NCI-H146 treated with DMSO at 0.1 percent for 48 hours (cell line): ENCODE measurements around the gene ALKBH8.

Source experiments
- DNase-seq: peaks from one replicate; lab custom pipeline; 2025; ENCODE audit not compliant: unreplicated experiment; lab: John Stamatoyannopoulos, UW

Gene ALKBH8, protein sequence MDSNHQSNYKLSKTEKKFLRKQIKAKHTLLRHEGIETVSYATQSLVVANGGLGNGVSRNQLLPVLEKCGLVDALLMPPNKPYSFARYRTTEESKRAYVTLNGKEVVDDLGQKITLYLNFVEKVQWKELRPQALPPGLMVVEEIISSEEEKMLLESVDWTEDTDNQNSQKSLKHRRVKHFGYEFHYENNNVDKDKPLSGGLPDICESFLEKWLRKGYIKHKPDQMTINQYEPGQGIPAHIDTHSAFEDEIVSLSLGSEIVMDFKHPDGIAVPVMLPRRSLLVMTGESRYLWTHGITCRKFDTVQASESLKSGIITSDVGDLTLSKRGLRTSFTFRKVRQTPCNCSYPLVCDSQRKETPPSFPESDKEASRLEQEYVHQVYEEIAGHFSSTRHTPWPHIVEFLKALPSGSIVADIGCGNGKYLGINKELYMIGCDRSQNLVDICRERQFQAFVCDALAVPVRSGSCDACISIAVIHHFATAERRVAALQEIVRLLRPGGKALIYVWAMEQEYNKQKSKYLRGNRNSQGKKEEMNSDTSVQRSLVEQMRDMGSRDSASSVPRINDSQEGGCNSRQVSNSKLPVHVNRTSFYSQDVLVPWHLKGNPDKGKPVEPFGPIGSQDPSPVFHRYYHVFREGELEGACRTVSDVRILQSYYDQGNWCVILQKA

DNA sequence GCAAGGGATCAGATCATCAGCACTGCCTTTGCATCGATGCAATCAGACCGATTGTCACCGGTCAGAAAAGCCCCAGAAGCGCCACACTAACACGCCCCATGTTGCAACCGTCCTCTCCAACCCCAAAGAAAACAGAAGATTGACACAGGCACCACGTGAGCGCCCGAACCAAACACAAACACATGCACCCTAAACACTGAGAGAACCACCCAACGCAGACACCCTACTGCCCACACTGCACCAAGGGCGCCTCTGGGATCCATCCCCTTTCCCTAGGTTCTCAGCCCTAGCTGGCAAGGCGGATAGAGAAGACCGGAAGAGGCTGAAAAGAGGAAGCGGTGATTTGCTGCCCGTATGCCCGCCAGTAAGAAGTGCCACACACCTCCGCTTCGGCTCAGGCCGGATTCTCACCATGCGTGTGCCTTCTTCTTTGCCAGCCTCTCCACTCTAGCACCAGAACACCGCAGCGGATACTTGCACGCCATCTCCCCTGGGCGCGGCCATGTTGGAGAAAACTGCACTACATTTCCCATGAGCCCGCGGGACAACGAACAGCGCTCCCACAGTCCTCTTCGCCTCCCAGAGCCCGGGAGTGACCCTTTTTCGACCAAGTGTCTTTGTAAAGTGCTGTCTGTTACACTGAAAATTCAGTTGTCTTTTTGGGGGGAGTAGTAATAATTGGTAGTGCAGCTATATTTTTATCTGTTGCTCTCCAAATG, at the start of gene ALKBH8:
TSS of gene ALKBH8 (minus strand) at position 517 of the 719 bp plus-strand sequence. CDS start 4,842 bp downstream, outside the sequence.
- DNase-seq: peak; percentile 67

DNA sequence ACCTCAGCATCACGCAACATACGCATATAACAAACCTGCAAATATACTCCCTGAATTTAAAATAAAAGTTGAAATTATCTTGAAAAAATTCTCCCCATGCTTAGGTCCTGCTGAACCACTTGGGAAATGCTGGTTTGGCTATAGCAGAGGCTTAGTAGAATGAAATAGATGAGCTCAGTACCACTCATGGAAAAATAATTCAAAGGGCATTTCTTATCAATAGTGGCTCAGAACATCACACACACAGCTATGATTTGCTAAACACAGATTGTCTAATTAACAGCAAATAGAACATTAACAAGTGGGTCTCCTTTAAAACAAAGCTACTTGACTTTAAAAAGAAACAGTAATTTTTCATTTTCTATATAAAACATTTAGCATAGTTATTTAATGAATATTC, 46.9 kb upstream of the ALKBH8 start:
- DNase-seq: no peak

DNA sequence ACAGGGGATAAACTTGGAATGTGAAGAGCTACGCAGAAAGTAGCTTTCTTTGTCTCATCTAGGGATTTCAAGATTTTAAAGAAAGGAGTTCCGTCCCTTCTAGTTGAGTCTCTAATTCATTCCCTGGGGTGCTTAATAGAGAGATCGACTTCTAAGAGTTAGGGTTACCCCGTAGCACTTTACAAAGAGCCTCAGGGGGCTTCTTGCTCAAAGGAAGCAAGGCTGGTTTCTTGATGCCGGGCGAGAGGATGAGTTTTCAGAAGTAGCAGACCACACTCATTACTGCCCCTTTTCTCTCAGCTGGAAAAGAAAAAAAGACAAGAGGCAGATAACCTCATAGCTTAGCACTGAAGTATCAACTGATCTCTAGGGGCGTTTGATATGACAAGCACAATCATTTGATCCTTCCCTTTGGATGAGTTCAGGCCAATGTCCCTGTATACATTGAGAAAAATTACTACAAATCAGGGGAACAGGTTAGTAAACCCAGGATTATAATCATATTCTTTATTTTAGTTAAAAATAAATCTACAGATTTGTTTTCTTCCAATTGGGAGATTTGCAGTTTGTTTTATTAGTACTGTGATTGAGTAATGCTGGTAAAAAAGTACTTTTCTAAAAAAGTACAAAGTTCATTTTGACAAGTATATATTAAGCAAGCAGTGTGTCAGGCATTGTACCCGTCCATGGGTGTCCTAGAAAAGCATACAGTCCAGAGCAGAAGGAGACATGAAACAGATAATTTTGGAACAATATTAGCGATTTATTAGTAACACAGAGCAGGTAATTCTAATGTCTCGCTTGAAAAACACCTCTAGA, 44.1 kb upstream of the ALKBH8 start:
- DNase-seq: no peak

DNA sequence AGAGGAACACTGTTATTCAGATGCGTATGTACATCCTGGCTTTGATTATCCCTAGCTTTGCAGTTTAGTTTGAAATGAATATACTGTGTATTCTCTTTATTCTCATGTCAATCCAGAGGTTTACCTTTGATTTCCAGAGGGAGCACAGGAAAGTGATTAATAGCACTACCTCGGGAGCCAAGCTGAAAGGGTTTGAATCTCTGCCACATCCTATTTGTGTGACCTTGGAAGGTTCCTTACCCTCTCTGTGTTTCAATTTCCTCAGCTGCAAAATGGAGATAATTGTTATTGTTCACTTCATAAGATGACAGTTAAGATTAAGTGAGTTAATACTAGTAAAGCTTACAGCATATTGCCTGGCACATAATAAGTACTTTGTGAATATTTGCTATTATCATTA, 43.3 kb upstream of the ALKBH8 start:
- DNase-seq: no peak

DNA sequence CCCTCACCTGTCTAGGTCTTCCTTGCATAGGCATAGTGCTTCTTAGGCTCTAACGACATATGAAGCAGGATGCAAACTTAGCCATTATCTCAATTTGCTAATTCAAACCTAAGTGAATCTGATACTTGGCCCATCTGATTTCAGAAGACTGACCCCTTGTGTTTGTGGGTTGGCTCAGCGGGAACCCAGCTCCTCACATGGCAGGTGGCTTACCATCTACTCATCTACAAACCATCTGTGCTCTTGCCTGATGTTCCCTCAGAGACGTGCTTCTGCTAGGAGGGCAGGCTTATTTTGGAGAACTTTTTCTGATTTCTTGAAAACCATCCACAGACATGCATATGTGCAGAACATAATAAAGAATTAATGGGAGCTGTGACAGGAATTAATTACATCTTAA, 40.6 kb upstream of the ALKBH8 start:
- no peak for DNase-seq

DNA sequence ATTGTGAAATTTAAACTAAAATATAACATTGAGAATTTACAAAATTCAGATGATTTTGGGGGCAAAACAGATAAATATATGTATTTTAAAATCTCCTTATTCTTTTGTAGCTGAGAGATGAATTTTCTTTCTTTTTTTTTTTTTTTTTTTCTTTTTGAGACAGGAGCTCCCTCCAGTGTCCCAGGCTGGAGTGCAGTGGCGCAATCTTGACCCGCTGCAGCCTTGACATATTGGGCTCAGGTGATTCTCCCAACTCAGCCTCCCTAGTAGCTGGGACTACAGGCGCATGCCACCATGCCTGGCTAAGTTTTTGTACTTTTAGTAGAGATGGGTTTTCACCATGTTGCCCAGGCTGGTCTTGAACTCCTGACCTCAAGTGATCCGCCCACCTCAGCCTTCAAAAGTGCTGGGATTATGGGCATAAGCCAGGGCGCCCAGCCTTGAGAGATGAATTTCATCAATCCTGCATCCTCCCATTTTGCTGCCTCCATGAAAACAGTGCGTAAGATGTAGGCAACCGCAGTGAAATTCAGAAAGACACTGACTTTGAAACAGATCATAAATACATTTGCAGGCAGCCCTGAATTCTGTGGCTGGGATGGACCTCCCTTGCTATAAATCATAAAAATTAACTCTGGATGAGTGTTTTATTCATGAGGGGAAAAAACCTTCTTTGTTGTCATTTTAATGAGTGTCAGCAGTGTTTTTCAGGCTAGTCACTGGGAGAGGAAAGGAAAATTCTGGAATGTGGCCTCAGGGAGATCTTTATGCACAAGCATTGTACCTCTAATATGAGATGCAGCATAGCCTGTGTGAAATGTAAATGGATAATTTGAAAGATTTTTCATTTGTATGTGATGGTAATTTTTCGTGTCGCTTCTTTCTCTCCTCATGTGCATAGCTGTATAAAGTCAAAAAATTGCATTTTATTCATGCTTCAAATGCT, 39.8 kb upstream of the ALKBH8 start:
- DNase-seq: no peak

DNA sequence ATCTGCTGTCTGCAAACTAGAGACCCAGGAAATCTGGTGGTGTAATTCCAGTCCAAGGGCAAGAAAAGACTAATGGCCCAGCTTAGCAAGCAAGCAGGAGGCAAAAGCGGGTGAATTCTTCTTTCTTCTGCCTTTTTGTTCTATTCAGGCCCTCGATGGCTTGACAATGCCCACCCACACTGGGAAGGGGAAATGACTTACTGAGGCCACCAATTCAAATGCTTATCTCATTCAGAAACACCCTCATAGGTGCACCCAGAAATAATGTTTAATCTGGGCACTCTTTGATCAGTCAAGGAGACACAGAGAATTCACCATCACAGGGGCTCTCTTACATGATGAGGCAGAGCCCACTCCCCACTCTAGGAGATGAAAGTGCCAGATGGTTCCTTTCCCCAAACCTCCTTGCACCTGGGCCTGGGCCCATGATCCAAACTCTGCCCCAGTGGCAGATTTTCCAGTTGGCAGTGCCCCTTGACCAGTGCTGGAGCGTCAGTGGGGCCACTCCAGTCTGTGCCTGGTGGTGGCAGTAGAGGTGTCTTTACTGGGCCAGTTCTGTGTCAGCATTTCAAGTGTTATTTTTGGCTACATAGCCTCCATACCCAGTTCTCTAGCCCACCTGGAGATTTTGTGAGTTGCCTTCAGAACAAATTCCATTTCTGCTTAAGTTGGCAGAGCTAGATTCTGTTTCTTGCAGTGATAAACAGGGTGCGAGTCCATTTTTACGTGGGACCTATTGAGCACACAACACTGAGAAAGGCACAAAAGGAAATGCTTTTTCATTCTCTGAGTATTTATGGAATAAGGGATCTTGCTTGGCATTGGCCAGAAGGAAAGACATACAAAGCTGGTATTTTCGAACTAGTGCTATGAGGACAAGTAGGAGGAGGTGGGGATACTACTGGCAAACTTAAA, 32.9 kb upstream of the ALKBH8 start:
- no peak for DNase-seq

DNA sequence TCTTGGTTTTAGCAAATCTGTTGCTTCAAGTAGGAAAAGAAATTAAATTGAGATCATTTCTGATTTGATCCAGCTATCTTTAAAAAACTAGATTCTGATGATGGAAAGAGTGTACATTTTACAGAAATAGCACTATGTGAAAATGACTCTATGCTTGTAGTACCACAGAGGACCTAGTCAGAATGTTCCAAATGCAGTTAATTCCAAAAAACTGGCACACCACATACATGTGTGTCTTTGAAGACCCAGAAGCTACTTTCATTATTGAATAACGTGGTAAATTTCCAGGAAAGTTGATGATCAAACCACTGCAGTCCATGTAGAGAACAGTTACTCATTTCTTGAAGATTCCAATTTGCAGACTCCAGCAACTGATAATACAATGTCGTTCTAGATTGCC, 29.2 kb upstream of the ALKBH8 start:
- DNase-seq: no peak

DNA sequence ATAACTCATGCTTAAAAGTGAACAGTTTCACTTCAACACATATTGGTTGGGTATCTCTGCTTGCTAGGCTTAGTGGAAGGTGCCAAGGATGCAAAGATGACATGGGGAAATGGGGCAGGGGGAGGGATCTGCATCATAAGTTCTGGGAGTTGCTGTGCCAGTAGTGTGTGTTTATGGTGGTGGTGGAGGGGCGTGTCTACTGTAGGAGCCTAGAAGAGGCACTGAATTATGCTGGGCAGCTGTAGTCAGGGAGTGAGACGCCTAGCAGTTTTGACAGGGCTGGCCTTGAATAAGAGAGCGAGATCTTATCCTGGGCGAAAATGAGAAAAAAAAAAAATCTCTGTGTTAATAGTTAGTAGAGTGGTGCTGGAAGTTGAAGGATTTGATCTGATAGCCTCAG, 28.4 kb upstream of the ALKBH8 start:
- no peak for DNase-seq

DNA sequence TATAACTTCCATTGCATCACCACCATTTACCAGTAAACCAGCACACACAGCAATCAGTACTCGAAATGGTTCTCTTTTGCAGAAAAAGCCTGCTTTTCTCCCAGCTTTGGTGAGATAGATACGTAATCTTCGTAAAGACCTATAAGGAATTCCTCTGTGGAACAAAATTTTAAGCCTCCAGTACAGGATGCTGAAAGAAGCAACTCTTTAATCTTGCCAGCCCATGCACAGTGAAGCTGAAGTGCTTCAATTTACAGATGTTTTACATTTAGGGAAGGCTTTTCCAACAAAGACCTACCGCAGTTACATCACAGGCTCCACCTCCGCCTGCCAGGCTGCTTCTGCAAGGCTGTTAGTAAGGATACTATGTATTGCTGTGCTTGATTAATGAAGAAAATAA, 27.3 kb upstream of the ALKBH8 start:
- no peak for DNase-seq

DNA sequence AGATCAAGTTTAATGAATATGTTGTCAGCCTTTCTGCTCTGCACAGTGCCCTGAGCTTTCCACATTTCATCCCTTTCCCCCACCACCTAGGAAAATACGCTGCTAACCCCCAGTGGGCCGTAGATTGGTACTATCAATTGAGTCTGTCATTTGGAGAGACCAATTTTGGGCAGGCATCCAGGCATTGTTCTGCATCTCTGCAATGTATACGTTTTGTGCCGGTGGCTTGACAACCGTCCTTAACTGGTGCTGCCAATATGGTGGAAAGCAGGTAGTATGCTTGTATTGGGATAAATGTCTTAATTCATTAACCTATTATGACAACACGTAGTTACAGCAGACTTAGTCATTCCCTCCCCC, 26.7 kb upstream of the ALKBH8 start:
- DNase-seq: no peak

DNA sequence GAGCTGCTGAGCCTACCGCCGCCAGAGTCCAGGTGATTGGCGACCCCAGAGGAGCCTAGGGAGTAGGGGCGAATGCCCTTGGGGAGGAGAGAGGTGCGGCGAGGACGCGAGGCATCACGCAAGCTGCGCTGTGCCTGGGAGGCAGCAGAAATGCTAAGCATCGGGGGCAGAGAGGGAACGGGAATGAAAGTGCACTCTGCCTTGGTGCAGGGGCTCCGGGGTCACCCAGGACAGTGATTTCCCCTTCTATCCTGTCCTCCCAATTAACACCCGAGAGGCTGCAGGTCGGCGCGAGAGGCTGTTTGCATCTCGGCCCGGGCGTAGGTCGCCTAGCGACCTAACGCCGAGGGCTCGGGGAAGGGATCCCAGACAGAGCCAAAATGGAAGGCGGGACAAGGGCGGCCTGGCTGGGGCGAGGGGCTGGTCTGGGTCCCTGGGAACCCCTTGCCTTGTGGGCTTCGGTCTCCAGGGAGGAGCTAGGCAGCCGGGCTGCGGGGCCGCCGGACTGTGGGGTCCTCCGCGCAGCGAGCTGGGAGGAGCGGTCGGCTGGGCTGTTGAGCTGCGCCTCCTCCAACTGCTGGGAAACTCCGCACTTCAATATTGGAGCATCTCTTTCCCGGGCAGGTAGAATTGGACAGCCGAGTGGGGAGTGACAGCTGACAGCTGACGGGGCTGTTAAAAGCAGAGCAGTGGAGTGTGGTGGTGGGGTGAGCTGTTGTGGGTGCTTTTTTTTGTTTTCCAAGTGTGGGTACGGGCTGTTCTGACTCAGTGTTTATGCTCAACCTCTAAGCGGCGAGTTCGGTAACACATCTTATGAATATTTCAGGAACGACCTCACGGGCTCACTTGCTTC, 26.1 kb upstream of the ALKBH8 start:
- no peak for DNase-seq

DNA sequence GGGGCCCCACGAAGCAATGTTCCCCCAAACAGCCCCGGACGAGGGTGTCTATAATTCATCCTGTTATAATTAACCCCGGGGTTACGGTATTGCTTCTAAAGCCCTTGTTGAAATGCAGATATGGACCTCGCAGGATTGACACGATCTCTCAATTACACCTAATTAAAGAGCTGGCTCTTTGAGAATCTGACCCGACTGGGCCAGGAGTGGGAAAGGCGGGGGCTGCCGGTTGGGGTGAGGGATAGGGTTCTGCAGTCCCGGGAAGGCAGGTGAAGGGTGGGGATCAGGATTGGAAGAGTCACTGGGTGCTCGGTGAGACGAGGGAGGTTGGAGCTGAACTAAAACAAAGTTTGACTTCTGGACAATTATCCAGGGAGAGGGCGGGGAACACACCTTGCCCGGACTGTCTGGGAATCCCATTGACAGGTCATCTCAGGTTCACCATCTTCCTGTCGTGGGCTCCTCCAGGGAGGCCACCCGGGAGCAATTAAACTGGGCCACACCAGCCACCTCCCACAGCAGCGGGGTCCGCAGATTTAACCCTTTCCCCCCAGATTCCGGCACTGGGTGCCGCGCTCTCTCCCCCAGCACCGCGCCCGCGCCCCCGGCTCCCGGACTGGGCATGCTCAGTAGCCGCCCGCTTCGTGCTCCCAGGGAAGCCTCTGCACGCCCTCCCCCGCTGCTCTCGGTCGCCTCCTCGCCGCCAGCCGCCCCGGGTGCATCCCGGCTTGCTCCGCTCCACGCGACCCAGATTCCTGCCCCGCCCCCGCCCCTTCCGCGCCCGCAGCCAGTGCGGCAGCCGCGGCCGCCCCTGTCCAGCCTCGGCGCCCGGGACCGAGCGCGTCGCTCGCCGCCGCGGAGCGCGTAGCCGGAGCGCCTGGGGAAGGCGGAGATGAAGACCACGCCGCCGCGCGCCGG, 25.2 kb upstream of the ALKBH8 start, which contains the start of gene ELMOD1:
TSS of gene ELMOD1 (plus strand) at position 688 of the 918 bp plus-strand sequence. CDS start 27,043 bp downstream, outside the sequence.
- DNase-seq: peak; percentile 8

DNA sequence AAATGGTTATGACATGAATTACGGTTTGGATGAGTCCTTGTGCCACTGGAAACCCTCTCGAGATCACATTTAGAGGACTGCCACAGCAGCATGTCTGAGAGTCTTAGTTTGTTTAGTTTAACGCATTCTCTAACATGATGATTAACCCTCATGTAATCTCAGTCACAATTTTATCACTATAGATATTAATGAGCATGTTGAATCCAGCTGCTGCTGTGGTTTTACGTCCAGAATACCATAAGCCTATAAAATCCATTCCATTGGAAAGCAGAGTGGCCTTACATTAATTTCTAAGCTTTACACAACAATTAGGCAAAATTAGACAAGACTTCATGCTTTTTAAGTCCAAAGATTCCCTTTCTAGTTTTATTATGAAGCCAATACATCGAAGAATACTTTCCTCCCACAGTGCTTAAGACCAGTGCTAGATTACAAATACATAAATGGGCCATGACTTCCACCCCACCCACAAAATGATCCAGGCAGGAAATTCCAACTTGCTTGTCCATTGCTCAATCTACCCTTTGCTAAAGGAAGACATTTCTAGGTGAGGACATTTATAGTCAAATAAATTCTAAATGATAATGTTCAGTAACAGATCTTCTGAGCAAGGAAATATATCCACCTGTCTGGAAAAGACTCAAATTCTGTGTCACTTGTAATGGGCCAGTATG, 21.9 kb upstream of the ALKBH8 start:
- DNase-seq: no peak

DNA sequence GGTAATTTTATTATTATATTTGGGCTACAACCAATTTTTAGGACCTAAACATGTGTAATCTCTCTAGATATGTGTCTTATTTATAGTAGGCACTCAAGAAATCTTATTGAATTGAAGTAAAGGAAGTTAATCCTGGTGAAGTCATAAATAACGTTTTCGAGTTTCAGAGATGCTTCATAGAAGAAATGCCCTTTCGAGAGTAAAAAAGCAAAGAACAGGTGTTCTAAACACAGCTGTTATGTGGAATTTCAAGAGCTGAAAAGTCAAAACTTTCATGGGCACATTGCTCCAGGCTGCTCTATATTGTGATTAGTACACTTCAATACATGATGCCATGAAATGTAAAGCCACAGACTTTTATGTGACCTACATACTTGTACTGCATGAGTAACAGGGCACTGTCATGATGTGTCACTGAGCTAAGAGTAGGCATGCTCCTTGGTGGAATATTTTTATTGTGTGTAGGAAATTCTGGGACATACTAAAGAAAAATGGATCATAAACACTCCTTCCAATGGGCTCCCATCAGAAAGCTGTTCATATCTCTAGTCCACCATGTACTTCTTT, 18.2 kb upstream of the ALKBH8 start:
- DNase-seq: no peak

DNA sequence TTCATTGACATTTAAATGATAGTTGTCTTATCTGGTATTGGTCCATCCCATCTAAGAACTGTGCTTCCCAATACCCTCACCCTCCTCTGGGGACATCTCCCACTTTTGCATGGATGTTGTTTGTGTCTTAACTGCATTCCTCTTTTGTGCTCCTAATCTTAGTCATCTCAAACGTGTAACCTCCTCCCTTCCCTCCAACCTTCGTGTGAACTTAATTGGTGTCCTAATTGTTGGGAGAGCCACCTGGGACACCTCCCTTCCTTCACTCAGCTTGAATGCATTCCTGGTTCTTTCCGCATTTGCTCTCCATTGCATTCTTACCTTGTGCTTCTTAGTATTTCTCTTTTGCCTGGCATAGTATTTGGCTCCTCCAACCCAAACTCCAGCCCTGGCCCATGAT, 15.6 kb upstream of the ALKBH8 start:
- no peak for DNase-seq
